Keratinocyte (primary cell): ENCODE measurements around the gene MINDY4. TPM values are rescaled to one million over a fixed set of nuclear protein-coding genes. Genes with fewer than 3 reads are reported as not detected.

Experiments used
- DNase-seq: peaks from one replicate; pipeline ENCODE4 v3.0.0-alpha.2; 2011; ENCODE audit warnings: low read depth, missing footprints, low spot score
- FAIRE-seq: peaks from 2 replicates; lab custom pipeline; 2011; peaks lifted over from hg19 to GRCh38; lab: Jason Lieb, UNC
- H2AFZ ChIP-seq: 2 replicates; pipeline ENCODE4 v1.6.0; 2012; ENCODE audit warnings: low read length, control low read depth, inconsistent platforms; ENCODE audit not compliant: control insufficient read depth
- H3K27ac ChIP-seq: 2 replicates; pipeline ENCODE4 v1.5.1; 2011; ENCODE audit warnings: low read length; ENCODE audit not compliant: control insufficient read depth, insufficient read depth
- H3K27me3 ChIP-seq: 3 replicates; pipeline ENCODE4 v1.6.0; 2011; ENCODE audit warnings: low read length; ENCODE audit not compliant: control insufficient read depth, insufficient read depth; ENCODE audit errors: extremely low read depth
- H3K36me3 ChIP-seq, 2 experiments: 2 replicates in 1 of 2; 3 replicates in 1 of 2; pipeline ENCODE4 v1.5.1; 2011; ENCODE audit warnings: low read length in 2 of 2, mild to moderate bottlenecking in 1 of 2; ENCODE audit not compliant: control insufficient read depth in 2 of 2, insufficient read depth in 2 of 2; ENCODE audit errors: extremely low read depth in 1 of 2
- H3K4me1 ChIP-seq: 3 replicates; pipeline ENCODE4 v1.5.1; 2011; ENCODE audit warnings: low read length; ENCODE audit not compliant: control insufficient read depth, insufficient read depth; ENCODE audit errors: extremely low read depth
- H3K4me2 ChIP-seq: 3 replicates; pipeline ENCODE4 v1.6.0; 2011; ENCODE audit warnings: low read depth, low read length; ENCODE audit not compliant: control insufficient read depth, insufficient read depth; ENCODE audit errors: extremely low read depth
- H3K4me3 ChIP-seq, 3 experiments: fragments of 200-600 bp in 1 of 3; sonication (generic) in 1 of 3; 2 replicates in 2 of 3; 3 replicates in 1 of 3; pipeline ENCODE4 v1.5.1; 2011 to 2016; ENCODE audit warnings: low read length in 3 of 3, mild to moderate bottlenecking in 3 of 3, control low read depth in 2 of 3, inconsistent platforms in 1 of 3, low read depth in 1 of 3, mixed read lengths in 1 of 3, mixed run types in 1 of 3, moderate library complexity in 1 of 3; ENCODE audit not compliant: control insufficient read depth in 2 of 3, insufficient read depth in 2 of 3; ENCODE audit errors: extremely low read depth in 1 of 3
- H3K79me2 ChIP-seq: 2 replicates; pipeline ENCODE4 v1.6.0; 2012; ENCODE audit warnings: low read length; ENCODE audit not compliant: control insufficient read depth, insufficient read depth
- H3K9ac ChIP-seq: 3 replicates; pipeline ENCODE4 v1.6.0; 2011; ENCODE audit warnings: low read length; ENCODE audit not compliant: control insufficient read depth, insufficient read depth; ENCODE audit errors: extremely low read depth
- H3K9me1 ChIP-seq: 3 replicates; pipeline ENCODE4 v1.6.0; 2011; ENCODE audit warnings: low read length; ENCODE audit not compliant: control insufficient read depth, insufficient read depth; ENCODE audit errors: extremely low read depth
- H3K9me3 ChIP-seq: 2 replicates; pipeline ENCODE4 v1.5.1; 2012; ENCODE audit warnings: low read depth, low read length; ENCODE audit not compliant: control insufficient read depth
- H4K20me1 ChIP-seq: 3 replicates; pipeline ENCODE4 v1.6.0; 2011; ENCODE audit warnings: low read length; ENCODE audit not compliant: control insufficient read depth, insufficient read depth; ENCODE audit errors: extremely low read depth
- EZH2 ChIP-seq: IDR thresholded peaks from one replicate; pipeline ENCODE4 v1.6.1; 2012; ENCODE audit warnings: inconsistent platforms, mild to moderate bottlenecking, low read length, moderate library complexity
- dilution Hi-C: fragments of 300-500 bp; cut with MboI; formaldehyde crosslinking; loops from one replicate; pipeline ENCODE4 v1.7.0; 2020; ENCODE audit warnings: low sequenced_read_pairs; ENCODE audit not compliant: extremely low pct_ligation_motif_present
- polyA plus RNA-seq, 5 experiments: library from polyadenylated mRNA; depleted of rRNA in 3 of 5; stranded (reverse) in 3 of 5; stranded (forward) in 1 of 5; unstranded in 1 of 5; fragments of >200 nt; gene quantifications; 1 replicate in 1 of 5; 2 replicates in 3 of 5; 3 replicates in 1 of 5; pipeline versions ENCODE4 v1.2.1 to v1.2.3, GENCODE V29; 2011 to 2012; ENCODE audit warnings: missing spikeins in 2 of 5, low read depth in 1 of 5, low replicate concordance in 1 of 5
- TF ChIP-seq, protein P1 (sequence below), 3 experiments: IDR thresholded peaks in 1 of 3; conservative IDR thresholded peaks in 1 of 3; optimal IDR thresholded peaks in 1 of 3; 2 replicates in 2 of 3; 3 replicates in 1 of 3; pipeline versions ENCODE3 to v1.5.1; 2011; ENCODE audit warnings: low read length in 3 of 3, mild to moderate bottlenecking in 3 of 3, moderate library complexity in 2 of 3, control low read depth in 1 of 3, inconsistent platforms in 1 of 3; ENCODE audit not compliant: insufficient read depth in 2 of 3; ENCODE audit errors: extremely low read depth in 1 of 3

The MINDY4 gene
- polyA plus RNA-seq, 1 donor (not counting 4 experiments of a cell fraction or from before 2014, with no cell fraction given) = 1.5 TPM

DNA sequence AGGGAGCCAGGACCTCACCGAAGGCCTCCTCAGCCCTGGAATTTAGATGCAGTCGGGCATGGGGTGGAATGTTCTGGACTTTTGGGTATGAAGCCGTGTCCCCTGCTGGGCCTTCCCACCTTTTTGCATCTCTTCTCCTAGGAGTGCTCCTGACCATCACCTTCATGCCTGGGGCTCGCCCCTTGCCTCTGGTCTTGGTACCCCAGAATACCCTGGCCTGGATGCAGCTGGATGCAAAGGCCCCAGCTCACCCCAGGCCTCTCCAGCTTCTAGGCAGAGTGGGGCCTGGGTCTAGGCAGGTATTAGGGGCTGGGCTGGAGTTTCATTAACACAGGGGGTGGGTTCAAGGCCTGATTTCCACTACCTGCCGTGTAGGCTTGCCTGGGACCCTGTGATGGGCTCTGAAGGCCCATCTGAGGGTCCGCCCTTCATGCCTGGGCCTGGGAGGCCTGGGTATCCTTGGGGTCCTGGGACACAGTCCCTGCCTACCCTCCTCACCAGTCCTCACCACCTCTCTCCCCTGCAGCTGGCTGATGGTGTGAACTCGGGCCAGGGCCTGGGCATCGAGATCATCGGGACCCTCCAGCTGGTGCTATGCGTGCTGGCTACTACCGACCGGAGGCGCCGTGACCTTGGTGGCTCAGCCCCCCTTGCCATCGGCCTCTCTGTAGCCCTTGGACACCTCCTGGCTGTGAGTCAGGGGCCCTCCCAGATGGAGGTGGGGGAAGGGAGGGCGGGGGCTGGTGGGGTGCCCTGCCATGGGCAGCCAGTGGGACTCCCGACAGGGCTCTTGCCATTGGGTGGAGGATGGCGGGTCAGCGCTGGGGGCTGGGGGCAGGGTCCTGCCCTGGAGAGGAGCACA lies 150.6 kb downstream of the MINDY4 start:
- H4K20me1 ChIP-seq = no peaks in the 10 kb centered on the region
- H3K27ac ChIP-seq = no peak overlapping the region
- no peak overlapping the region for H3K9ac ChIP-seq
- no peak overlapping the region for H3K4me3 ChIP-seq
- no peaks in the 10 kb centered on the region for H3K9me3 ChIP-seq
- H3K4me1 ChIP-seq = peaks cover 12% of the 10 kb centered on the region
- FAIRE-seq (no peak), DNase-seq (no peak)
- no peaks in the 10 kb centered on the region for H3K79me2 ChIP-seq
- TF ChIP-seq, protein P1, sequence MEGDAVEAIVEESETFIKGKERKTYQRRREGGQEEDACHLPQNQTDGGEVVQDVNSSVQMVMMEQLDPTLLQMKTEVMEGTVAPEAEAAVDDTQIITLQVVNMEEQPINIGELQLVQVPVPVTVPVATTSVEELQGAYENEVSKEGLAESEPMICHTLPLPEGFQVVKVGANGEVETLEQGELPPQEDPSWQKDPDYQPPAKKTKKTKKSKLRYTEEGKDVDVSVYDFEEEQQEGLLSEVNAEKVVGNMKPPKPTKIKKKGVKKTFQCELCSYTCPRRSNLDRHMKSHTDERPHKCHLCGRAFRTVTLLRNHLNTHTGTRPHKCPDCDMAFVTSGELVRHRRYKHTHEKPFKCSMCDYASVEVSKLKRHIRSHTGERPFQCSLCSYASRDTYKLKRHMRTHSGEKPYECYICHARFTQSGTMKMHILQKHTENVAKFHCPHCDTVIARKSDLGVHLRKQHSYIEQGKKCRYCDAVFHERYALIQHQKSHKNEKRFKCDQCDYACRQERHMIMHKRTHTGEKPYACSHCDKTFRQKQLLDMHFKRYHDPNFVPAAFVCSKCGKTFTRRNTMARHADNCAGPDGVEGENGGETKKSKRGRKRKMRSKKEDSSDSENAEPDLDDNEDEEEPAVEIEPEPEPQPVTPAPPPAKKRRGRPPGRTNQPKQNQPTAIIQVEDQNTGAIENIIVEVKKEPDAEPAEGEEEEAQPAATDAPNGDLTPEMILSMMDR (optimal IDR thresholded peaks at IDR 0.05 in 1 of 3, IDR thresholded peaks at IDR 0.05 in 1 of 3, conservative IDR thresholded peaks at IDR 0.05 in 1 of 3; ENCODE audit: extremely low read depth in 1 of 3, insufficient read depth in 2 of 3, low read length in 3 of 3) = no peak
- TF ChIP-seq EZH2 = no peak
- no peaks in the 10 kb centered on the region for H3K36me3 ChIP-seq
- H3K27me3 ChIP-seq = no peaks in the 10 kb centered on the region
- no peak overlapping the region for H2AFZ ChIP-seq
- dilution Hi-C loops = no loop called here
- H3K4me2 ChIP-seq = no peak overlapping the region
- no peaks in the 10 kb centered on the region for H3K9me1 ChIP-seq

GRCh38 chr7:30922596-30922995 lies 151.4 kb downstream of the MINDY4 start:
- Histone ChIP-seq H3K9me3 (peaks cover 5% of the 10 kb centered on the region), H2AFZ (no peak overlapping the region), H3K27me3 (no peaks in the 10 kb centered on the region), H3K4me1 (peaks cover 12% of the 10 kb centered on the region), H4K20me1 (no peaks in the 10 kb centered on the region), H3K79me2 (no peaks in the 10 kb centered on the region), H3K27ac (no peak overlapping the region), H3K36me3 (no peaks in the 10 kb centered on the region), H3K4me3 (no peak overlapping the region), H3K4me2 (no peak overlapping the region), H3K9me1 (no peaks in the 10 kb centered on the region), H3K9ac (no peak overlapping the region)
- dilution Hi-C loops = no loop called here
- TF ChIP-seq, protein P1 (optimal IDR thresholded peaks at IDR 0.05 in 1 of 3, IDR thresholded peaks at IDR 0.05 in 1 of 3, conservative IDR thresholded peaks at IDR 0.05 in 1 of 3; ENCODE audit: extremely low read depth in 1 of 3, insufficient read depth in 2 of 3, low read length in 3 of 3) = no peak
- TF ChIP-seq EZH2 = no peak
- FAIRE-seq (no peak), DNase-seq (no peak)
